Ovary (tissue), 3 donors: ENCODE data around the gene HOXD11.

ENCODE experiments used
- POLR2A ChIP-seq: fragments of 450-650 bp; IDR thresholded peaks from one replicate; pipeline ENCODE4 v1.6.1; 2017; ENCODE audit warnings: antibody characterized with exemption, mild to moderate bottlenecking, moderate library complexity
- TF ChIP-seq, protein P1 (sequence below), 3 donors: fragments of 450-650 bp in 2 of 3; fragments of 200-600 bp in 1 of 3; IDR thresholded peaks; one replicate each; pipeline versions ENCODE4 v1.5.1 to v1.8.0; 2016 to 2022; ENCODE audit warnings: antibody characterized with exemption in 3 of 3, mild to moderate bottlenecking in 1 of 3
- donor health status: DM: no; HTN: no; CAD: no.

DNA sequence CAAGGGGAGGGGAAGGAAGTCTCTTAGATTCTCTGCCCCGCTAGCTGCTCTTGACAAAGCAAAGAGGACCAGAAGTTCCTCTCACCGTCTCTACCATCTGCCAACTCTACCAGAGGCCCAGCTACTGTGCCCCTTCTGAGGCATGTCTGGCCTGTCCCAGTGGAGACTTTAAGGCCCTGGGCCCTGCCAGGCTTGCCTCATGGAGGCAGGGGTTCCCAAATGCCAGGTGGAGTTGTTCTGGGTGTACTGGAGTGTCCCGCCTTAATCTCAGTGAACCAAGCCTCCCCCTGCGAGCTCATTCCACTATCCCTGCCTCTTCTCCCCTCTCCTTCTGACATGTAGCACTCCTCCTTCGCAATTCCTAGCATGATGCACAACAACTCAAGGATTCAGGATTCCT lies 5.2 kb upstream of the HOXD11 start:
- TF ChIP-seq, protein P1, sequence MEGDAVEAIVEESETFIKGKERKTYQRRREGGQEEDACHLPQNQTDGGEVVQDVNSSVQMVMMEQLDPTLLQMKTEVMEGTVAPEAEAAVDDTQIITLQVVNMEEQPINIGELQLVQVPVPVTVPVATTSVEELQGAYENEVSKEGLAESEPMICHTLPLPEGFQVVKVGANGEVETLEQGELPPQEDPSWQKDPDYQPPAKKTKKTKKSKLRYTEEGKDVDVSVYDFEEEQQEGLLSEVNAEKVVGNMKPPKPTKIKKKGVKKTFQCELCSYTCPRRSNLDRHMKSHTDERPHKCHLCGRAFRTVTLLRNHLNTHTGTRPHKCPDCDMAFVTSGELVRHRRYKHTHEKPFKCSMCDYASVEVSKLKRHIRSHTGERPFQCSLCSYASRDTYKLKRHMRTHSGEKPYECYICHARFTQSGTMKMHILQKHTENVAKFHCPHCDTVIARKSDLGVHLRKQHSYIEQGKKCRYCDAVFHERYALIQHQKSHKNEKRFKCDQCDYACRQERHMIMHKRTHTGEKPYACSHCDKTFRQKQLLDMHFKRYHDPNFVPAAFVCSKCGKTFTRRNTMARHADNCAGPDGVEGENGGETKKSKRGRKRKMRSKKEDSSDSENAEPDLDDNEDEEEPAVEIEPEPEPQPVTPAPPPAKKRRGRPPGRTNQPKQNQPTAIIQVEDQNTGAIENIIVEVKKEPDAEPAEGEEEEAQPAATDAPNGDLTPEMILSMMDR (IDR thresholded peaks at IDR 0.05): no peak
- TF ChIP-seq POLR2A: no peak
